Dedifferentiated amniotic fluid mesenchymal stem cell (primary cell): ENCODE results near the gene PBRM1.

Experiments
- DNase-seq: peaks from one replicate; pipeline ENCODE4 v3.0.0-alpha.2; 2016; ENCODE audit errors: extremely low spot score

Gene PBRM1

GRCh38 chr3:52524752-52525679, 160.7 kb downstream of the PBRM1 start:
- no peak for DNase-seq

- DNase-seq: no peak
Observed at GRCh38 chr3:52524258-52524751, 161.4 kb downstream of the PBRM1 start.

- DNase-seq: no peak
Observed at GRCh38 chr3:52523386-52524257, 162.1 kb downstream of the PBRM1 start.

GRCh38 chr3:52522651-52523251, 163.0 kb downstream of the PBRM1 start:
- no peak for DNase-seq

GRCh38 chr3:52521881-52522650, 163.6 kb downstream of the PBRM1 start:
- no peak for DNase-seq

GRCh38 chr3:52521488-52521824, 164.3 kb downstream of the PBRM1 start:
- DNase-seq: no peak

GRCh38 chr3:52520716-52521487, 164.8 kb downstream of the PBRM1 start:
- no peak for DNase-seq

- DNase-seq: no peak
Observed at GRCh38 chr3:52520141-52520667, 165.5 kb downstream of the PBRM1 start.

GRCh38 chr3:52519445-52520140, 166.1 kb downstream of the PBRM1 start:
- DNase-seq: no peak

GRCh38 chr3:52518723-52519444, 166.8 kb downstream of the PBRM1 start:
- DNase-seq: no peak

GRCh38 chr3:52517796-52518722, 167.7 kb downstream of the PBRM1 start:
- DNase-seq: no peak

GRCh38 chr3:52516509-52517195, 169.1 kb downstream of the PBRM1 start:
- no peak for DNase-seq

GRCh38 chr3:52515192-52515591, 170.5 kb downstream of the PBRM1 start:
- no peak for DNase-seq

- DNase-seq: no peak
Observed at GRCh38 chr3:52514576-52514975, 171.1 kb downstream of the PBRM1 start.

GRCh38 chr3:52513281-52513680, 172.4 kb downstream of the PBRM1 start:
- DNase-seq: no peak

- DNase-seq: no peak
Observed at GRCh38 chr3:52512727-52513126, 173.0 kb downstream of the PBRM1 start.

- no peak for DNase-seq
Observed at GRCh38 chr3:52512105-52512504, 173.6 kb downstream of the PBRM1 start.
